Measurements from ENCODE around the gene ZFYVE26. TPM values are rescaled to one million over a fixed set of nuclear protein-coding genes. Genes with fewer than 3 reads are reported as not detected.

The ZFYVE26 gene
- total RNA-seq (2022) (23.2 and 27.2 TPM in 2 replicates), Bru-seq, nascent RNA (percentile 67 among the genes with signal in this experiment), BruChase-seq, experiment 1, labeled RNA remaining after a 2-hour chase (percentile 70 among the genes with signal in this experiment), BruChase-seq, experiment 2, labeled RNA remaining after a 6-hour chase (percentile 72 among the genes with signal in this experiment)
- long read RNA-seq, partial matches to known transcripts = 3 of 3 reads
- long read RNA-seq, other reads (novel, unspliced or antisense) = 0 of 3 reads

DNA sequence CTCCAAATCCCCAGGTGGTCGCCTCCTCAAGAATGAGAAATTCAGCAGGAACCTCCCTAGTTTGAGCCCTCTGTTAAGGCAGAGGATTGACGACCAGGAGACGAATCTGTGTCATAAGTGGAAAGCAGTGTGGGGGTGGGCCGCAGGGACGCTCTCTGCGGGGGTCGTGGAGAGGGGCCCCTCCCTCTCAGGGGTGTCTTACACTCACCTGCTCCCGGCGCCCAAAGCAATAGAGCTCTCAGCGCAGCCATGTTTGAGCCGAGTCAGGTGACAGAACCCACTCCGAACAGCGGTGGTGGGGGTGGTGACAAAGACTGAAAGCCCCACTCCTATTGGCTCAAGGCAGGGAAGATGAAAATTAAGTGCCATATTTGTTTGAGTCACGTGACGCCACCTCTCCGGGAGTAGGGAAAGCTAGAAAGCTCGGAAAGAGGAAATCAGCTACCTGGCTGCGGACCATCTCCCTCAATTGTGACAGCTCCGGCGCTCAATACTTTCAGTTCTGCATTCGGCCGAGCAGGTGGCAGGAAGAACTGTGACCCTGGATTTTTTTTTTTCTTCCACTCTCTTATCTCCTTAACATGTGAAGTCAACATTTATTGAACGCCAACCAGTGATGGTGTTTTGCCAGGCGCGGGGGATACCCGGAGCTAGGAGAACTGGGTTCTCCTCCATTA lies at the start of gene ZFYVE26:
ZFYVE26 (minus strand) TSS at position 265 of the 677 bp plus-strand sequence. CDS start 627 bp downstream, outside the sequence.
- no peaks in the 10 kb centered on the region for H3K27me3 ChIP-seq (replicated peaks; ENCODE audit: control insufficient read depth, insufficient read depth, low read length)
- intact Hi-C loops (cut with micrococcal nuclease; ENCODE audit: unreplicated experiment) = no loop called here
- no peaks in the 10 kb centered on the region for H3K27me3 Mint-ChIP-seq (ENCODE audit: insufficient read depth, unreplicated experiment)
- peak; percentile 94 to 95 for DNase-seq
- H3K4me1 ChIP-seq = peaks cover 12% of the 10 kb centered on the region
- no peaks in the 10 kb centered on the region for H3K9me3 Mint-ChIP-seq (ENCODE audit: unreplicated experiment)
- POLR2A ChIA-PET = interaction anchor here (0.5 to 1.2 kb wide), 5 partner anchors 121 to 1000 kb away, joined by 3 to 4 read pairs (median 3); partner anchors contain the start of genes PIGH and RDH11
- H3K27ac Mint-ChIP-seq (ENCODE audit: unreplicated experiment) = peak within 1 kb of the TSS; percentile 82
- H3K4me1 Mint-ChIP-seq (ENCODE audit: low read depth, unreplicated experiment) = peaks cover 10% of the 10 kb centered on the region
- peak within 1 kb of the TSS; percentile 88 for H3K4me3 Mint-ChIP-seq (ENCODE audit: unreplicated experiment)
- TF ChIP-seq, protein P1, sequence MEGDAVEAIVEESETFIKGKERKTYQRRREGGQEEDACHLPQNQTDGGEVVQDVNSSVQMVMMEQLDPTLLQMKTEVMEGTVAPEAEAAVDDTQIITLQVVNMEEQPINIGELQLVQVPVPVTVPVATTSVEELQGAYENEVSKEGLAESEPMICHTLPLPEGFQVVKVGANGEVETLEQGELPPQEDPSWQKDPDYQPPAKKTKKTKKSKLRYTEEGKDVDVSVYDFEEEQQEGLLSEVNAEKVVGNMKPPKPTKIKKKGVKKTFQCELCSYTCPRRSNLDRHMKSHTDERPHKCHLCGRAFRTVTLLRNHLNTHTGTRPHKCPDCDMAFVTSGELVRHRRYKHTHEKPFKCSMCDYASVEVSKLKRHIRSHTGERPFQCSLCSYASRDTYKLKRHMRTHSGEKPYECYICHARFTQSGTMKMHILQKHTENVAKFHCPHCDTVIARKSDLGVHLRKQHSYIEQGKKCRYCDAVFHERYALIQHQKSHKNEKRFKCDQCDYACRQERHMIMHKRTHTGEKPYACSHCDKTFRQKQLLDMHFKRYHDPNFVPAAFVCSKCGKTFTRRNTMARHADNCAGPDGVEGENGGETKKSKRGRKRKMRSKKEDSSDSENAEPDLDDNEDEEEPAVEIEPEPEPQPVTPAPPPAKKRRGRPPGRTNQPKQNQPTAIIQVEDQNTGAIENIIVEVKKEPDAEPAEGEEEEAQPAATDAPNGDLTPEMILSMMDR (IDR thresholded peaks at IDR 0.05; ENCODE audit: insufficient read depth in 1 of 2, low read depth in 1 of 2, low read length in 1 of 2, severe bottlenecking in 1 of 2, unreplicated experiment in 1 of 2) = no peak
- peak within 1 kb of the TSS; percentile 65 for H3K4me3 ChIP-seq (ENCODE audit: low read depth, low read length)
- CTCF ChIA-PET = interaction anchor here (1.4 kb wide), 1 partner anchor 289 kb away, joined by 4 read pairs; no protein-coding TSS in a partner anchor
- no peaks in the 10 kb centered on the region for H3K9me3 ChIP-seq
- H3K36me3 Mint-ChIP-seq (ENCODE audit: insufficient read depth, unreplicated experiment) = peaks cover 10% of the 10 kb centered on the region
- no TSS peak for BruUV-seq (replicated peaks)
- H3K36me3 ChIP-seq (ENCODE audit: control insufficient read depth, insufficient read depth, low read length) = no peaks in the 10 kb centered on the region

DNA sequence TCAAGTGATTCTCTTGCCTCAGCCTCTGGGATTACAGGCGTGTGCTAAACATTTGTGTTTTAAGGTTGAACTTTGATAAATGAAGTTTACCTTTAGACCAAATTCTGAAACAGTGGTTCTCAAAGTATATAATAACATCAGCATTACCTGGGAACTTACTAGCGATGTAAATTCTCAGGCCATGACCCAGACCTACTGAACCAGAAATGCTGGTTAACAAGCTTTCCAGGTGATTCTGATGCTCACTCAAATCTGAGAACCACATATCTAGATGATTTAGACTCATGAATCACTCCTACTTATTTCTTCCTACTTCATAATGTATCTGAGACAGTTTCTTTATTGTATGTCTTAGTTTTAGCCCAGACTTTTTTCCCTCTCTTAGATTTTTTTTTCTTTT lies 46.8 kb upstream of the ZFYVE26 start:
- Histone ChIP-seq H3K4me1 (no peaks in the 10 kb centered on the region), H3K9me3 (no peaks in the 10 kb centered on the region), H3K36me3 (ENCODE audit: control insufficient read depth, insufficient read depth, low read length) (no peaks in the 10 kb centered on the region), H3K4me3 (ENCODE audit: low read depth, low read length) (no peak overlapping the region), H3K27me3 (replicated peaks; ENCODE audit: control insufficient read depth, insufficient read depth, low read length) (no peaks in the 10 kb centered on the region)
- Mint-ChIP-seq H3K27ac (ENCODE audit: unreplicated experiment) (no peak overlapping the region), H3K36me3 (ENCODE audit: insufficient read depth, unreplicated experiment) (peaks cover 5% of the 10 kb centered on the region), H3K4me1 (ENCODE audit: low read depth, unreplicated experiment) (no peaks in the 10 kb centered on the region), H3K9me3 (ENCODE audit: unreplicated experiment) (no peaks in the 10 kb centered on the region), H3K27me3 (ENCODE audit: insufficient read depth, unreplicated experiment) (no peaks in the 10 kb centered on the region), H3K4me3 (ENCODE audit: unreplicated experiment) (no peak overlapping the region)
- no TSS peak for BruUV-seq (replicated peaks)
- intact Hi-C loops (cut with micrococcal nuclease; ENCODE audit: unreplicated experiment) = no loop called here
- DNase-seq = no peak
- TF ChIP-seq, protein P1 (IDR thresholded peaks at IDR 0.05; ENCODE audit: insufficient read depth in 1 of 2, low read depth in 1 of 2, low read length in 1 of 2, severe bottlenecking in 1 of 2, unreplicated experiment in 1 of 2) = no peak
- CTCF ChIA-PET = no interaction called here
- POLR2A ChIA-PET = no interaction called here

DNA sequence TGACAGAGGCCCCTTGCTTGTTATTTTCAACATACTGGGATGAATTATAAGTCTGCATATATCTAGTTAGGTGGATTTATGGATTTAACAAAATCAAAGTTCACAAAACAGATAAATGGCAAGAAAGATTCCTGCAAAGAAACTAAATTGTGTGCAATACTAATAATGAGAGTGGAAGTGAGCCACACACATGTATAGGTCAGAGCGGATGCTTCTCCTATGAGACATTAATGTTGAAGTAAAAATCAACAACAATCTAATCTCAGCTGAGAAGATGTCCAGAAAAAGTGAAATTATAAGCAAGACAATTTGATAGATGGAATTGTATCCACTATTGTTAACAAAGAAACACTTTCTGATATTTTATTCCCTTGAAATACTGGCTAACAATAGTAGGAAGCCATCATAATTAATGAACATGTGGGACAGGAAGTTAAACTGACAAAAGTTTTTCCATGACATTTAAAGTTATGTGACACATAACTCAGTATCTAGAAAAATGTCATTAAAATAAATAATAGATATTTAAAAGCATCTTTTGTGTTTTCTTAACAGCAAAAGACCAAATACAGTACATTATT lies 42.9 kb upstream of the ZFYVE26 start:
- TF ChIP-seq, protein P1 (IDR thresholded peaks at IDR 0.05; ENCODE audit: insufficient read depth in 1 of 2, low read depth in 1 of 2, low read length in 1 of 2, severe bottlenecking in 1 of 2, unreplicated experiment in 1 of 2) = no peak
- BruUV-seq (replicated peaks) = no TSS peak
- Mint-ChIP-seq H3K4me3 (ENCODE audit: unreplicated experiment) (no peak overlapping the region), H3K27me3 (ENCODE audit: insufficient read depth, unreplicated experiment) (no peaks in the 10 kb centered on the region), H3K4me1 (ENCODE audit: low read depth, unreplicated experiment) (no peaks in the 10 kb centered on the region), H3K27ac (ENCODE audit: unreplicated experiment) (no peak overlapping the region), H3K9me3 (ENCODE audit: unreplicated experiment) (no peaks in the 10 kb centered on the region), H3K36me3 (ENCODE audit: insufficient read depth, unreplicated experiment) (peaks cover 5% of the 10 kb centered on the region)
- H3K4me1 ChIP-seq = no peaks in the 10 kb centered on the region
- H3K36me3 ChIP-seq (ENCODE audit: control insufficient read depth, insufficient read depth, low read length) = no peaks in the 10 kb centered on the region
- H3K27me3 ChIP-seq (replicated peaks; ENCODE audit: control insufficient read depth, insufficient read depth, low read length) = no peaks in the 10 kb centered on the region
- ChIA-PET POLR2A (interaction anchor here (0.6 kb wide), 1 partner anchor 1681 kb away, joined by 3 read pairs; no protein-coding TSS in a partner anchor), CTCF (no interaction called here)
- no peaks in the 10 kb centered on the region for H3K9me3 ChIP-seq
- no peak overlapping the region for H3K4me3 ChIP-seq (ENCODE audit: low read depth, low read length)
- intact Hi-C loops (cut with micrococcal nuclease; ENCODE audit: unreplicated experiment) = no loop called here
- DNase-seq = no peak

Measured in Caco-2 (cell line).